Measurements from ENCODE around the gene NEUROG3. TPM values are rescaled to one million over a fixed set of nuclear protein-coding genes. Genes with fewer than 3 reads are reported as not detected.

The NEUROG3 gene
- polyA plus RNA-seq (2011; rRNA removed) (not detected in 2 replicates), polyA plus RNA-seq (2017; fragmentation: RNase III; extraction: RNeasy Plus Mini Kit Qiagen cat#74134 plus additional on column Dnase treatment) (not detected in 3 replicates), polyA minus RNA-seq (2011; rRNA and poly(A)+ RNA removed) (not detected in 2 replicates)
- not detected in 2 replicates for polyA plus RNA-seq (2012; cell fraction: cytosol; rRNA removed)
- polyA plus RNA-seq (2012; cell fraction: nucleus; rRNA removed) = not detected in 2 replicates

- peak in 1 of 2 experiments; percentile 29; a peak in 3 of 6 replicates for ATAC-seq
- peaks cover 6% of the 10 kb centered on the region; the same call in 1 of the 3 replicates for H3K4me1 ChIP-seq
- no peak for DNase-seq (ENCODE audit: low read depth in 1 of 2, low spot score in 1 of 2)
- no peak within 1 kb of the TSS for H3K27ac ChIP-seq
- FAIRE-seq = no peak
- H3K4me2 ChIP-seq = peak within 1 kb of the TSS; percentile 56
- no peak for TF ChIP-seq CBX2 (IDR thresholded peaks at IDR 0.05; ENCODE audit: borderline replicate concordance, low read depth)
- 0 out of 2 replicates have a peak, but pooled peaks have one; percentile 14 for TF ChIP-seq MAX (IDR thresholded peaks at IDR 0.05)
- WGBS (ENCODE audit: missing lambda C conversion rate) = 22% methylated on average over 34 of the region's 53 CpGs
- POLR2A ChIA-PET = no interaction called here
- no peaks in the 10 kb centered on the region for H3K9me3 ChIP-seq
- peak within 1 kb of the TSS; percentile 29; the same call in 1 of the 3 replicates for H3K4me3 ChIP-seq
- CTCF ChIA-PET = interaction anchor here (1.1 to 3.7 kb wide), 3 partner anchors 11 to 65 kb away, joined by 3 to 15 read pairs (median 3); no protein-coding TSS in a partner anchor
Observed at GRCh38 chr10:69573056-69573806, at the start of gene NEUROG3. Gene NEUROG3, minus strand, starts transcription at chr10:69573422. Its CDS starts 379 bp downstream, at chr10:69573043.

GRCh38 chr10:69620625-69621024 lies 47.4 kb upstream of the NEUROG3 start:
- ATAC-seq (no peak), FAIRE-seq (no peak), DNase-seq (ENCODE audit: low read depth in 1 of 2, low spot score in 1 of 2) (no peak)
- H3K9me3 ChIP-seq = peaks cover 27% of the 10 kb centered on the region
- 2% methylated on average over 3 of the region's 5 CpGs for WGBS (ENCODE audit: missing lambda C conversion rate)
- POLR2A ChIA-PET = no interaction called here
- H3K4me3 ChIP-seq = no peak overlapping the region
- no peak for TF ChIP-seq ATOH8 (CRISPR knock-in tag; IDR thresholded peaks at IDR 0.05; ENCODE audit: low read depth)
- no peak for TF ChIP-seq HOXA7 (CRISPR knock-in tag; IDR thresholded peaks at IDR 0.05)
- TF ChIP-seq JUNB (IDR thresholded peaks at IDR 0.05) = no peak
- no peak for TF ChIP-seq HES2 (IDR thresholded peaks at IDR 0.05)
- no peak for TF ChIP-seq FOSL2 (IDR thresholded peaks at IDR 0.05)
- no peak for TF ChIP-seq FOSL2 (CRISPR knock-in tag; IDR thresholded peaks at IDR 0.05)
- TF ChIP-seq JUN (IDR thresholded peaks at IDR 0.05) = no peak
- no peak for TF ChIP-seq SREBF2 (IDR thresholded peaks at IDR 0.05)
- TF ChIP-seq EP300 (IDR thresholded peaks at IDR 0.05) = no peak
- no peak for TF ChIP-seq CEBPB (IDR thresholded peaks at IDR 0.05)
- no peak for TF ChIP-seq GATA3 (IDR thresholded peaks at IDR 0.05; ENCODE audit: borderline replicate concordance)
- no peak for TF ChIP-seq MAZ (IDR thresholded peaks at IDR 0.05; ENCODE audit: borderline replicate concordance, low read depth, low read length)
- TF ChIP-seq MAX (IDR thresholded peaks at IDR 0.05) = no peak
- TF ChIP-seq ZFP36 (IDR thresholded peaks at IDR 0.05; ENCODE audit: borderline replicate concordance, partially characterized antibody) = no peak
- TF ChIP-seq ZSCAN20 (CRISPR knock-in tag; IDR thresholded peaks at IDR 0.05) = no peak
- no peak for TF ChIP-seq HDAC2 (IDR thresholded peaks at IDR 0.05)
- TF ChIP-seq ESRRA (IDR thresholded peaks at IDR 0.05; ENCODE audit: borderline replicate concordance, low read length) = no peak
- TF ChIP-seq NFE2L2 (conservative IDR thresholded peaks at IDR 0.05; ENCODE audit: low read length) = no peak
- no peak for TF ChIP-seq NR3C1 (IDR thresholded peaks at IDR 0.05)
- TF ChIP-seq USF2 (IDR thresholded peaks at IDR 0.05) = no peak
- no peak for TF ChIP-seq MYC (IDR thresholded peaks at IDR 0.05; ENCODE audit: borderline replicate concordance, low read length)
- H3K4me2 ChIP-seq = no peak overlapping the region
- no peaks in the 10 kb centered on the region for H3K4me1 ChIP-seq
- CTCF ChIA-PET = no interaction called here
- H3K27ac ChIP-seq = no peak overlapping the region
